NT2/D1 (cell line): ENCODE results near the gene ALKAL2.

Source experiments
- SUZ12 ChIP-seq: IDR thresholded peaks from 2 replicates; pipeline ENCODE4 v1.6.1; 2011; ENCODE audit not compliant: insufficient read length, insufficient read depth; ENCODE audit errors: extremely low read depth
- YY1 ChIP-seq: IDR thresholded peaks from 2 replicates; pipeline ENCODE4 v1.6.1; 2011; ENCODE audit not compliant: insufficient read length, insufficient read depth
- ZNF274 ChIP-seq: IDR thresholded peaks from 2 replicates; pipeline ENCODE4 v1.6.1; 2011; ENCODE audit warnings: mild to moderate bottlenecking, low read depth, low read length

- TF ChIP-seq YY1: no peak
- no peak for TF ChIP-seq ZNF274
- no peak for TF ChIP-seq SUZ12
These were observed 24.0 kb downstream of the ALKAL2 start, which contains the start of gene SH3YL1 for GRCh38 chr2:263774-264492.
